ENCODE measurements around the gene HUNK.
A peak's percentile ranks its signal among the peaks of the same experiment; 100 is the strongest.
"Not testable (repeated sequence)": the region's sequence is repeated elsewhere in the genome, so short reads cannot be mapped to it uniquely, and the experiment has no call there.

Gene HUNK

GRCh38 chr21:31857096-31857495 is 15.7 kb upstream of the HUNK start:
- no peak for TF ChIP-seq CTCF (IDR thresholded peaks at IDR 0.05; ENCODE audit: insufficient read depth, low read depth, low read length, missing control alignments)
- no peak for DNase-seq (ENCODE audit: low read depth)
- no peak overlapping the region for H3K4me3 ChIP-seq (ENCODE audit: low read length)

GRCh38 chr21:31857631-31858030 is 15.2 kb upstream of the HUNK start:
- DNase-seq (ENCODE audit: low read depth), result not testable (repeated sequence)

DNA sequence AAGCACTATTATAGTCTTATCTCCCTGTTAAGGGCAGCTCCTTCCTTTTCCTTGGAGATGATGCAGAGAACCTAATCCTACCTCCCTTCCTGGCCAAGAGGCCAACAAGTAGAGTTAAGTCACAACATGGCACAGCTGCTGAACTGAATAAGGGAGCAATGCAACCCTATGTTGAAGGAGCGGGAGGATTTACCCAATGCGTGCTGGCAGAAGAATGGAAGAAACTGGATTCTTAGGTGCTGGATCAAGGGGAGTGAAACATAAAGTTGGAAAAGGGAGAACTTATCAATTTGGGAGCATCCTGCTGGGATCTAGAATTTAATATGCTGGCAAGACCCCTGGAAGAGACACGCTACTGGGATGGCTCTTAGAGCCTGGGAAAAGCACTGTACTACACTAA is 12.0 kb upstream of the HUNK start:
- no peak for TF ChIP-seq CTCF (IDR thresholded peaks at IDR 0.05; ENCODE audit: insufficient read depth, low read depth, low read length, missing control alignments)
- no peak overlapping the region for H3K4me3 ChIP-seq (ENCODE audit: low read length)
- DNase-seq (ENCODE audit: low read depth), result no peak

More at GRCh38 chr21:31857631-31858030, 15.2 kb upstream of the HUNK start:
- H3K4me3 ChIP-seq (ENCODE audit: low read length), result not testable (repeated sequence)

DNA sequence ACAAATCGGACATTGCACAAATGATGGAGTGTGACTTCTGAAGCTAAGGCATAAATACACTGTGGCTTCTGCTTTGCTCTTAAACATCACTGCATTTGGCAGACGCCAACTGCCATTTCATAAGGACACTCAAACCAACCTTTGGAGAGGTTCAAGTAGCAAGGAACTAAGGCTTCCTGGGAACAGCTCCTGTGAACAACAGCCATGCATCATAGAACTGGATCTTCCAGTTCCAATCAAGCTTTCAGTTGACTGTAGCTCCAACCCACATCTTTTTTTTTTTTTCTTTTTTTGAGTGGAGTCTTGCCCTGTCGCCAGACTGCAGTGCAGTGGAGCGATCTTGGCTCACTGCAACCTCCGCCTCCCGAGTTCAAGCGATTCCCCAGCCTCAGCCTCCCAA is 10.7 kb upstream of the HUNK start:
- no peak overlapping the region for H3K4me3 ChIP-seq (ENCODE audit: low read length)
- TF ChIP-seq CTCF (IDR thresholded peaks at IDR 0.05; ENCODE audit: insufficient read depth, low read depth, low read length, missing control alignments), result no peak
- peak; percentile 33 for DNase-seq (ENCODE audit: low read depth)

DNA sequence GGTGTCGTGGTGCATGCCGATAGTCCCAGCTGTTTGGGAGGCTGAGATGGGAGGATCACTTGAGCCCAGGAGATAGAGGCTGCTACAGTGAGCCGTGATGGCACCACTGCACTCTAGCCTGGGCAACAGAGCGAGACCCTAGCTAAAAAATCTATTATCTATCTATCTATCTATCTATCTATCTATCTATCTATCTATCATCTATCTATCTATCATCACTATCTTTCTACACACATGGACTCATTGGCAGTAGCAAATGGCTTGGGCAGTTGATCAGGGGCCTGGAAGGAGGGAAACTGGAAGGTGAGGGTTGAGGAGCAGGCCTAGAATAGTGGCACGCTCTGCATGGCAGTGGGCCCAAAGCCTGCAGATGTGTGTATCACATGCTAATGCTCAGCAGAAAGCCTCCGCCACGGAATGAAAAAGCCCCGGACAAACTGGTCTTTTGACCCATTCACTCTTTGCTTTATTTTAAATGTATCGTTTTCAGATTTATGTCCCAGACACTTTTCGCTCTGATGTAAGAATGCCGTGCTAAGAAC is 7.3 kb upstream of the HUNK start:
- no peak for DNase-seq (ENCODE audit: low read depth)
- no peak overlapping the region for H3K4me3 ChIP-seq (ENCODE audit: low read length)
- no peak for TF ChIP-seq CTCF (IDR thresholded peaks at IDR 0.05; ENCODE audit: insufficient read depth, low read depth, low read length, missing control alignments)

GRCh38 chr21:31866077-31866511 is 6.7 kb upstream of the HUNK start:
- peak; percentile 59 for DNase-seq (ENCODE audit: low read depth)
- H3K4me3 ChIP-seq (ENCODE audit: low read length), result no peak overlapping the region
- peak; percentile 73 for TF ChIP-seq CTCF (IDR thresholded peaks at IDR 0.05; ENCODE audit: insufficient read depth, low read depth, low read length, missing control alignments)

GRCh38 chr21:31869750-31870149 is 3.1 kb upstream of the HUNK start:
- H3K4me3 ChIP-seq (ENCODE audit: low read length), result no peak overlapping the region
- no peak for TF ChIP-seq CTCF (IDR thresholded peaks at IDR 0.05; ENCODE audit: insufficient read depth, low read depth, low read length, missing control alignments)
- DNase-seq (ENCODE audit: low read depth), result no peak
